ENCODE measurements around the gene PRKD1.

DNA sequence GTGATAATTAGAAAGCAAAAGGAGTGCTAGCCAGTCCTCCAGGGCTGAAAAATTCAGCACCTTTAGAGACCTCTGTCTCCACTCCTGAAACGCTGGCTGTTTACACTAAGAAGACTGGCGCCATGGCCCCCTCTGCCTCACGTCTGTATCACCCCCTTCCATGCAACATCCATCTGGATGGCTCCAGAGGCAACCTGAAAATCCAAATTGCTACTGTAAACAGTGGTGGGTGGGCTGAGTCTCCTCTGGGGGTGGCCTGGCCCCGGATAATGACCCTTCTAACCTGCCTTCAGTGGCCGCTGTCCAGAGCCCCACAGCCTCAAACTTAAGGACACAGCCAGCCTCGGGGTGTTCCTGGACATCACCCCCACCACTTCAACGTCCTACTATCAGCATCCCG, 1.4 kb downstream of the PRKD1 start:
- no peak for TF ChIP-seq ZNF70 (CRISPR knock-in tag; IDR thresholded peaks at IDR 0.05)
- TF ChIP-seq ARNTL (CRISPR knock-in tag; IDR thresholded peaks at IDR 0.05; ENCODE audit: borderline replicate concordance, low read depth), result no peak
- TF ChIP-seq CSDC2 (CRISPR knock-in tag; IDR thresholded peaks at IDR 0.05), result no peak

All from SK-N-SH treated with all-trans-retinoic acid at 6 μM for 48 hours (cell line).